Inferior parietal cortex (tissue), 1 donor: ENCODE data around the gene NAA35.
"Not testable (repeated sequence)": the region's sequence is repeated elsewhere in the genome, so short reads cannot be mapped to it uniquely, and the experiment has no call there.

Experiments
- DNase-seq: peaks from one replicate; pipeline ENCODE4 v3.0.0-alpha.2; 2016; ENCODE audit errors: extremely low spot score

The NAA35 gene

DNA sequence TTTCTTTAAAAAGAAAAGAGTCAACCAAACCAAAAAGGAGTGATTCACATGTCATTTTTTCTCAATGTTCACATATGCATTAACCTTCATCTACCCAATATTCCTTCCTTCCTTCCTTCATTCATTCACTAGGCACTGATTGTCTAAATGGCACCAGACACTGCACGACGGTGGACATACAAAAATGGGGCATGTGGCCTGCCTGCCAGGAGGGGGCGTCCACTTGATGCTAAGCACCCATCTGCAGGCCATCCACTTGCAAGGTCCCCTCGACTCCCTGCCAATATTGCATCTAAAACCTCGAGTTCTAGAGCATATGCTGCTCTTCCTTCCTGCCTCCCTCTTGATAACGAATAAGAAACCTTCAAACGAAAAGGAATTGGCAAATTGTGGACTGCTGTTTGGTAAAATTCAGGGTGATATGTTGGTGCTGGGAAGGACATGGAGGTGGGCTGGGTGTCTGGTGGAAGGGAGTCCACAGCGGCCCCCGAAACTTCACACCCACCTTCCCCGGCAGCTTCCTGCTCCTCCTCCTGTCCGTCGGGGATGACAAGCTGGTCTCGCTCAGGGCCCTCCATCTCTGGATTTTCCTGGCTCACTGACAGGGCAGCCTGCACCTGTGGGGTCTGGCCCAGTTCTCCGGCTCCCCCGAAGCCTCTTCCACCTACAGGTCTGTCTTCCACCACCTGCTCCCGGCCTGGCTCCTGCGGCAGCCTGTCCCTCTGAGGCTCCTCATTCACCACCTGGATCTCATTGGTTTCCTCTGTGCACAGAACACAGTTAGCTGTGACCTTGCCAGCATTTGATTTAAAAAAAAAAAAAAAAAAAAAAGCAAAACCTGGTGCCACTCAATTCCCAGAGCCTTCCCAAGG lies 94.2 kb downstream of the NAA35 start:
- no peak for DNase-seq

DNA sequence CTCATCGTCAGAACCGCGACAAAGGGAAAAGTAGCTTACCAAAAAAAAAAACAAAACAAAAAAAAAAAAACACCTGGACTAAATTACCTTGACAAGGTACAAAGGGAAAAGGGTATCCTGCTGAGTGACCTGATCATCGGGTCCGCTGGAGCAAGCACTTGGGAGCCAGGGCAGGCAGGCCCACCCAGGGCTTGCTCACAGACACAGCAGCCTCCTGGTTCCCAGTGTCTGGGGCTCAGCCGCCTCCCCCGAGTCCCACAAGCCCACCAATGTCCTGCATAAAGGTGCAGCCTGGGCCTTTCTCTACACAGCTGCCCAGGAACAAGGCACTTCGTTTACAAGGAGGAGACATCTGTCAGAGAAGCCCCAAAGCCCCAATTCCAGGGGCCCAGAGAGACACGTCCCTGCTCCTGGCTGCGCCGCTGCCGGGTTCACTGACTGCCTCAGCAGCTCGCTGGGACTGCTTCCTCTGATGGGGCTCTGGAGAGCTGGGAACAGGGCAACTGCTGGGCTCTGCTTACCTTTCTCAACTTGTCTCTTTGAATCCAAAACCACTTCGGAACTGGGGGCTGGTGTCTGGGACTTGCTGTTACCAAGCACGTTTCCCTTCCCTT lies 95.0 kb downstream of the NAA35 start:
- no peak for DNase-seq

DNA sequence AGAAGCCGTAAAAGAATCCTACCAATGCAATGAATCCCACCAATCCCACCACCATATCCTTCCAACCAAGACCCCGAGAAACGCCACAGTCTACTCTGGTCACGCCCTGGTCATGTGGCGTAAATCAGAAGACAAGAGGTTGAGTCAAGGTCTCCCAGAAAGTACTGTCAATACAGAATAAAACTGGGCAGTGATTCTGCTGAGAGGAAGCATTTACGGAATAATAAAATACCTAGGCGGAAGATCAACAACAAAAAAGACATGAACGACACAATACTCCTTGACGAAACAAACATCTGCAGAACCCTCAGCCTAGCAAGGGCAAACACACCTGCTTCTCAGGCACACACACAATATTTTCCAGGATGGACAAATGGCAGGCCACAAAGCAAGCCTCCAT lies 95.6 kb downstream of the NAA35 start:
- no peak for DNase-seq

DNA sequence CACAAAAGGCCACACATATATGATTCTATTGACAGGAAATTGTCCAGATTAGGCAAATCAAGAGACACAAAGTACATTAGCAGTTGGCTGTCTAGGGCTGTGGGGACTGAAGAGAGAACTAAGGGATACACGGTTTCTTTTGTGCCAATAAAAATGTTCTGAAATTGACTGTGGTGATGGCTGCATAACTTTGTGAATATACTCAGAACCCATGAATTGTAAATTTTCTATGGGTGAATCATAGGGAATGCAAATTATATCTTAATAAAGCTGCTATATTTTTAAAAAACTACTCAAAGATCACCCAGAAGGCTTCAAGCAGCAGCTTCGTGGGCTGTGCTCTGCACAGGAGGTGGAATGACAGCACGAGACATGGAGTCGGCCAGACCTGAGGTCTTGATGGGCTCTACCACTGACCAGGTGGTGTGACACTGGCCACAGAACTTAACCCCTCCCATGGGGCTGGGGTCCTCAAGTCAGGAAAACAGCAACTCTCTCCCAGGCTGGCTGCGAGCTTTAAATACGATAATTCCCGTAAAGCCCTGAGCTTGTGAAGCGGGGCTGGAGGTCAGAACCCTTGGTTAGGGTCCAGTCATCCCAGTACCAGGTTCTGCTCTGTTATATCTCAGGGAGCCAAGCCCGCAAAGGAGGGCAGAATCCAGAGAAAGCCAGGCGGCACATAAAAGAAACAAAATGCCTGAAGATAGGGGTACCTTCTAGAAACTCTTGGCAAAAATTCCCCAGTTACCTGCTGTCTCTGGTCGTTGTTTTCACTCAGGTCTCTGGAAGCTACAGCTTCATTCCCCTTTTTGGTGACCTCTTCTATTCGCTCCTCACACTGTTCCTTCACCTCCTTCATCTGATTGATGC lies 99.3 kb downstream of the NAA35 start:
- no peak for DNase-seq

DNA sequence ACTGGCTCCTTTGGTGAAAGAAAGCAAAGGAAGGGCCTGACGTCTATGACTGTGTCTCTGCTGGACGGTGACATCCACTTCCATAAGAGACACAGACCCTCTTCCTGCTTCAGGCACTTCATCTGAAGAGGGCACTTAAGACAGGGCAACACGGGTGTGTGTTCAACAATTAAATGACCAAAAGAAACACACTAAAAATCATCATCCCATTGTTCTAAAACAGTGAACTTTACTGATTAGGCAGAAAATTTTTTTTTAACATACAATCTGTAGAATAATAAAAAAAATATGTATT lies 99.9 kb downstream of the NAA35 start:
- no peak for DNase-seq

DNA sequence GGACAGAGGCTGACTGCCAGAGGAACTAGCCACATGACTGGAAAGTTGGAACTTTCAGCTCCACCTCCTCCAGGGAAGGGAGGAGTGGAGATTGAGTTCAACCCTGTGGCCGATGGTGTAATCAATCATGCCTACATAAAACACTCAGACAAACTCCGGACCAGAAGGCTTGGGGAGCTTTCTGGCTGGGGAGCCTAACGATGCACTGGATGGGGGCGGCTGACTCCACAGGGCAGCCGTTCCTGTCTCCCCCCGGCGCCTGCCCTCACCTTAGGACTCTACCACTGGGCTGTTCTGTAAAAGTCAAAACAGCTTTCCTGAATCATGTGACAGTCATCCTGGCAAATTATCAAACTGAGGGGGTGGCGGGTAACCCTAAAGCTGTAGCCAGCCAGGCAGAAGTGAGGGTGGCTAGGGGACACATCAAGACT lies 100.4 kb downstream of the NAA35 start:
- no peak for DNase-seq

DNA sequence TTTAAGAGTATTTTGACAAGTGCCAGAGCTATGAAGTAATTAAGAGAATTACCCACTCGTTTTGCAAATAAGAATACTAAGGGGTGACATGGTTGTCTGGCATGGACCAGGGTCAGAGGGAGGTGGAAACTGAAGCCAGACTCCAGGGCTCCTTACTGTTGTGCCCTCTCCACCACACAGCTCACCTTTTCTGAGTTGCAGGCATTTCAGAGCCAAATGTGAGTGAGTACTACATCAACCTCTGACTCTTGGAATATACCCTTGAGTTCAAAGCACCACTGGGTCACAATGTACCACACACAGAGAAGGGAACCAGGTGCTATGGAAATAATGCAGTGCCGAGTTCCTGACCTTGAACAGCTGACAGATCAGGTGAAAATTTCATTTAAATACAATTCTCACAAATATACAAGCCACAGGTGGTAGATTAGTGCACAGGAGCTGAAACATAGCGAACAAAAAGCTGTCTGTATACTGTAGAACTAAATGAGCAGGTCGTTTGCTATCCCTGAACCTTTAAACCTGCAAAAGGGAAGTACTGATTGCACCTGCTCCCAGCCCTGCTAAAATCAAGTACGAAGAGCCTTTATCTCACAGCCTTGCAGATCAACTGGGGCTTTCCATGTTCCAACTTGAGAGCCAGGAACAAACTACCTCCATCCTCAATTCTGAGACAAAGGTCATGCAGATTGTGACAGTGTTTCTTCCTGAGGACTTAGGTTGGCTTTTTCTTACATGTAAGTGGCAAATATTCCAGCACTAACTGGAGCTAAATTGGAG lies 101.4 kb downstream of the NAA35 start:
- no peak for DNase-seq

DNA sequence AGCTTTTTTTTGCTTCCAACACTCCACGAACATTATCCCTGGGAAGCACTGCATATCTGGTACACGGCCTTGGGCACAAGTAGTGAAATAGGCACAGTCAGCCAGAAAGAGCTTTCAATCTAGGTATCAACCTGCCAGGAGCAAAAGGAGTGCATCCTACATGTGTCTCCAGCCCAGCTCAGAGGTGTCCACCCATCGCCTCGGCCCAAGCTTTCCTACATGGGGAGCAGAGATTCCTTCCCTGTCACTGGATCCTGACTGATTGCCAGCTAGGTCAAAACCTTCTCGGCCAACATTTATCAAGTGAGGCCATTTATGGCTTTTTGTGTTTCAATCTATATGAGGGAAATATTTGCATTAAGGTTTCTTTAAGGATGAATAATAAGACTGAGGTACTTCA lies 102.6 kb downstream of the NAA35 start:
- no peak for DNase-seq

DNA sequence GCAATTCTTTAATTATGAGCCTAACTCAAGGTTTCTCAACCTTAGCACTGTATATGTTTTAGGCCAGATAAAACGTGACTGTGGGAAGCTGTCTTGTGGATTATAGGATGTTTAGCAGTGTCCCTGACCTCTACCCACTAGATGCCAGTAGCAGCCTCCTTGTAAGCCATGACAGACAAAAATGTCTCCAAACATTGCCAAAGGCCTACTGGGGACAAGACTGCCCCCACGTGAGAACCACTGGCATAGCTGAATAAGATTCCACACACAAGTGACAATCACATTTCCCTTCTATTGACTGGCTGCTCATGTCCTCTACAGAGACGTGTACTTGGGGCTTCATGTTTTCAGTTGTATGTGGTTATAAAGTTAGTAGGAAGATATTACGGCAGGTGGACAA lies 103.1 kb downstream of the NAA35 start:
- DNase-seq = no peak

DNA sequence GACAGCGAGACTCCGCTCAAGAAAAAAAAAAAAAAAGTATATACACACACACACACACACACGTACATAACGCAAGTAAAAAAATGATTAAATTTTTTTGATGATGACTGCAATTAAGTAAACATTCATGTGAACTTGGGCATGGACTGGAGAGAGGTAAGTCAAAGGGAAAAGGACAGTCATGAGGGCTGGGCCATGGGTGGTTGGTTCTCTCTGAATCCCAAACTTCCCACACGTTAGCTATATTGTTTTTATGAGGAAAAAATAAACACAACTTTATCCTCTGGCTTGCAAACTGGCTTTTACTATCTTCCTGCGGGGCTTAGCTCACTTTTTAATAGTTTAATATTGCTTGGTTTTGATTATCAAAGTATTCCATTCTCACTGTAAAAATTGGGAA lies 104.7 kb downstream of the NAA35 start:
- DNase-seq = no peak

DNA sequence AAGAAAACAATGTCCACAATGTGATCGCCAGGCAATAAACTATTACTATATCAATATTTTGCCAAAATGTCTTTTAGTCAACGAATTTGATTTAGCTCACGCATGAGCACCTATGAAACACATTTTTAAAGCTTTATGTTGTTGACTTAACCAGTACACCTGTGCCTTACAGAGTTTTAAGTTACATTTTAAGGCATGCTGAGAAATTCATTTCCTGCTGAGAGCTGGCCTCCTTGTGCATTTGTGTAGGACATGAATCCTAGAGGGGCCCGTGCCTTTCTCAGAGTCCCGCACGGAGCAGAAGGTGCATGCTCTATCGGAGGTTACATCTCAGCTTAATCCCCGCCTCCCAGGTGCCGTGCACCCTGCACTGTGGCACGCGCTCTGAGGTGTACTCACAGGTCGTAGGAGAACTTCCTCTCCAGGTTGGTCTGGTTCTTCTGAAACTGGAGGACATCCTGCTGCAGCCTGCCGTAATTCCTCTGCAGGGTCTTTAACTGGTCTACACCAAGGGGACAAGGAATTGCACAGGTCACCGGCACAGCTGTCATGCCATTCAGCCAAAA lies 105.2 kb downstream of the NAA35 start:
- no peak for DNase-seq

DNA sequence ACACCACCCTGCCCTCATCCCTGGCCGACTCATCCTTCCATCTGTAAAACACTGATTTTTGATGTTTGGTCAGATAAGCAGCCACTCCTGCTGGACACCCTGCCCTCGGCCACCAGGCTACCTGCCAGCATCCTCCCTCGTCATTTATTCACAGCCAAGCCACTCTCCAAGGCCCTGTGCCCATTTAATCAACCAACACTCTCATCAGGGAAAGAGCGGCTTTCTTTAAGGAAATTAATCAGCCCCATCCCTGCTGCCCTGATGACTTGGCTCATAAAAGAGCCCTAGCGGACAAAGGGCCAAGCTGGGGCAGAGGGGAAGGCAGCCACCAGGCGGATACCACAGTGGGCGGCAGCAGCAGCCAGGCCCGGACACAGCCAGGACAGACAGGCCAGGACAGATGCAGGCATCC lies 106.0 kb downstream of the NAA35 start:
- no peak for DNase-seq

DNA sequence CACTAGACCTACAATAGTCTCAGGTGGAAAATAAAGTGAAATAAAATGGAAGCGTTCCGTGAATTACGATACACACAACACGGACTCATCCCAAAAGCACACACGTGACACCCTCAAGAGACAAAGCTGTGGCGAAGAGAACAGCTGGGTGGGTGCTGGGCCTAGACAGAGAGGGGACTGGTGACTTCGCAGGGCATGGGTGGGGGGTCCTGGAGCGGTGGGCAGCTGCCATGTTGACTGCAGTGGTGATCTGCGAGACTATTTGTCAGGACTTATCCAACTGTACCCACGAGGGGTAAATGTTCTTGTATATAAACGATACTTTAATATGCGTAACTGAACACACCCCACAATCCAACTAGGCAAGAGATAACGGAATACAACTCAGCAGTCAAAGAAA lies 106.4 kb downstream of the NAA35 start:
- DNase-seq = no peak

DNA sequence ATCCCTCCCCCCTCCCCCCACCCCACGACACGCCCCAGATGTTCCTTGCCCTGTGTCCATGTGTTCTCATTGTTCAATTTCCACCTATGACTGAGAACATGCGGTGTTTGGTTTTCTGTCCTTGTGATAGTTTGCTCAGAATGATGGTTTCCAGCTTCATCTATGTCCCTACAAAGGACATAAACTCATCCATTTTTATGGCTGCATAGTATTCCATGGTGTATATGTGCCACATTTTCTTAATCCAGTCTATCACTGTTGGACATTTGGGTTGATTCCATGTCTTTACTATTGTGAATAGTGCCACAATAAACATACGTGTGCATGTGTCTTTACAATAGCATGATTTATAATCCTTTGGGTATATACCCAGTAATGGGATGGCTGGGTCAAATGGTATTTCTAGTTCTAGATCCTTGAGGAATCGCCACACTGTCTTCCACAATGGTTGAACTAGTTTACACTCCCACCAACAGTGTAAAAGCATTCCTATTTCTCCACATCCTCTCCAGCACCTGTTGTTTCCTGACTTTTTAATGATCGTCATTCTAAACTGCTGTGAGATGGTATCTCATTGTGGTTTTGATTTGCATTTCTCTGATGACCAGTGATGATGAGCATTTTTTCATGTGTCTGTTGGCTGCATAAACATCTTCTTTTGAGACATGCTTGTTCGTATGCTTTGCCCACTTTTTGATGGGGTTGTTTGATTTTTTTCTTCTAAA lies 107.2 kb downstream of the NAA35 start:
- not testable (repeated sequence) for DNase-seq

DNA sequence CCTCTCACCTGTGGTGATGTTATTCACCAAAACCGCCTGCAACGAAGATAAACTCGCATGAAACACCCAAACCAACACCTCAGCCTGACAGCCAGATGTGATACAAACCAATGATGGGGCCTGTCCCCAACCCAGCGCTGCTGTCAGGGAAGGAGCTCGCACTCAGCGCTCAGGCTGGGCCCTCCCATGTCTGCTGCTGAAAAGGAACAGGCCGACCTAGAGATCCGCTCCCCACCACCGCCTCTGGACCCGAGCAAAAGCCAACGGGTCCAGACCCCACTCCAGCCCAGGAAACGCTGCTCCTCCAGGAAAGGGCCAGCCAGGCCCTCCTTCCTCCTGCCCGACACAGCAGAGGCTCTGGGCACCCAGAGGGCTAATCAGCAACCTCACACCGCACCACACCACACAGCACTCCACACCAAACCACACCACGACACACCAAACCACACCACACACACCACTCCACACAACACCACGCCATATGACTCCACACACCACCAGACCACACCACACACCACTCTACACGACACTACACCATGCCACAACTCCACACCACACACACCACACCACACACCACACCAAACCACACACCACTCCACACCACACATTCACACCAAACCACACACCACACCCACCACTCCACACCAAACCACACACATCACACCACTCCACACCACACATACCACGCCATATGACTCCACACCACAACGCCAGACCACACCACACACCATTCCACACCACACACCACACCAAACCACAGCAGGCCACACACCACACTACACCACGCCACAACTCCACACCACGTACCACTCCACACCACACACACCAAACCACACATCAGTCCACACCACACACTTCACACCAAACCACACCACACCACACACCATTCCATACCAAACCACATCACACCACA lies 111.9 kb downstream of the NAA35 start:
- no peak for DNase-seq

DNA sequence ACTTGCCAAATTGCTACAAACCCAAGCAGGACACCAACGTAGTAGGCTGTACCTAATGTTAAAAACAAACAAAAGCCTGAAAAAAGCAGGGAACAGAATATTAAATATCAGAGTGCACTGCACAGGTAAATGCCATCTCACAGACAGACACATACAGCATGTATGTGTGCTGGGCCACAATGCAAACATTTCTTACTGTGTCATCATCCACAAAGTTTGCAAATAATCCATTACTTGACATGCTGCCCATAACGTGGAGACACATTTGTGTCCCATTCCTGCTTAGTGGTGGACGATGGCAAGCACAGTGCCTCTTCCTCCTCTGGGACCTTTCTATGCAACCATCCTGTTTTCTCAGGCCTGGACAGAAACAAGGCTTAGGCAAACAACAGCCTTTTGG lies 113.7 kb downstream of the NAA35 start:
- no peak for DNase-seq

DNA sequence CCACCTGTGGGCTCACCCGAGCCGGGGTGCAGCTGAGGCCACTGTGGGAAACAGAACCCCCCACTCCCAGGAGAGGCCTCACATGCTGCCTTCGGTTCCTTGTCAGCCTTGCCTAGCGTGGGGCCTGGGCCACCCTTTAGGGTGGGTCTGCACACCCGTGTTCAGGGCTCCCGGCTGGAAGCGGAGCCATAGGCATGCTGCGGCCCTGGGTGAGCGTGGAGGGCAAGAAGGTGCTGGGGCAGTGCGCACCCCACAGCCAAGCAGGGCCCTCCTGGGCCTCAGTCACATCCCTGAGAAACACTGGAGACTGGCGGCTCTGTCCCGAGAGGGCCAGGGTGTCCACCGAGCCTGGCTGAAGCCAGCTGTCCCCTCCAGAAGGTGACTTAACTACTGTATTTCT lies 116.5 kb downstream of the NAA35 start:
- no peak for DNase-seq

DNA sequence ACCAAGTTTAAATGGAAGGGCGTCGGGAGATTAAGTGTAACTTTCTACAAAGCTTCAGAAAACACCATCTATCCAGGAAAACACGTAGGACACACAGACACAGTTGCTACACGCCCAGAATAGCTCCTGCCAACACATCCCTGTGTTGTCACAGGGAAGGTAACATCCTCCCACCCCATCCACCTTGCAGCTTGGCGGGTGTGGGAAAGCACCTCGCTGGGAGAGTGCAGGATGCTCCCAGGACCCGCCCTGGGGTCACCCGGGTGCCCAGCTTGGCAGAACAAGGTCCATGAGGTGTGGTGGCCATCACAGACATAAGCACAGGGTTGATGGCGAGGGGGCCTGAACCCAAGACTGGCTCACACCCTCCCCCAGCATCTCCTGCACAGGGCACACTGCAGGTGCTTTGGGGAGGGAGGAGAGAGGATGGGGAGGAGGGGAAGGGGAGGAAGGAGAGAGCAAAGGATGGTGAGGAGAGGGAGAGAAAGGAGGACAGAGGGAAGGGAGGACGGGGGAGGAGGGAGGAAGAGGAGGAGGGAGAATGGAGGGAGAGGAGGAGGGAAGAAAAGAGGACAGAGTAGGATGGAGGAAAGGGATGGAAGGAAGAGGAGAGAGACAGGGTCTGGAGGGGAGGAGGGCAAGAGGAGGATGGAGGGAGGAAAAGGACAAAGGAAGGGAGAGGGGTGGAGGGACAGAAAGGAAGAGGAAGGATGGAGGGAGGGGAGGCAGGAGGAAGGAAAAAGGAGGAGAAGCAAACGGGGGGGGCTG lies 121.2 kb downstream of the NAA35 start:
- DNase-seq = no peak
